ENCODE data around the gene FYCO1.

DNA sequence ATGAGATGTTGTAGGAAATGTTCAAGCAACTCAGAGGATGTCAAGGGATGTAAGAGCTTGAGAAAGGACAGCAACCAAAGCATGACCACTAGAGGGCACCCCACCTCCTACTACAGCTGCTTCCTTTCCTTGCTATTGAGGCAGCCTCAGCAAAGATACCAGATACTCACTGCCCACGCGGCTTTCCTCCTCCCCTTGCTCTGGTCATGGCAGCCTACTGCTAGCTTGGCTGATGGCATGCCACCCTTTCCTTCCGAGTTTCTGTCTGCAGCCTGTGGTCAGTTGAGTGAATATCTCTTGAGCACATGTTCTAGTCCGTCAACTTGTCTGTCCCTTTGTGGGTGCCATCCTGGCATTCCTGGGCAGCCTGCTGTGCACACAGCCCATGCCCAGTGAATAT lies 56.8 kb downstream of the FYCO1 start:
- no peak for TF ChIP-seq POLR2A (IDR thresholded peaks at IDR 0.05)
- TF ChIP-seq, protein P1, sequence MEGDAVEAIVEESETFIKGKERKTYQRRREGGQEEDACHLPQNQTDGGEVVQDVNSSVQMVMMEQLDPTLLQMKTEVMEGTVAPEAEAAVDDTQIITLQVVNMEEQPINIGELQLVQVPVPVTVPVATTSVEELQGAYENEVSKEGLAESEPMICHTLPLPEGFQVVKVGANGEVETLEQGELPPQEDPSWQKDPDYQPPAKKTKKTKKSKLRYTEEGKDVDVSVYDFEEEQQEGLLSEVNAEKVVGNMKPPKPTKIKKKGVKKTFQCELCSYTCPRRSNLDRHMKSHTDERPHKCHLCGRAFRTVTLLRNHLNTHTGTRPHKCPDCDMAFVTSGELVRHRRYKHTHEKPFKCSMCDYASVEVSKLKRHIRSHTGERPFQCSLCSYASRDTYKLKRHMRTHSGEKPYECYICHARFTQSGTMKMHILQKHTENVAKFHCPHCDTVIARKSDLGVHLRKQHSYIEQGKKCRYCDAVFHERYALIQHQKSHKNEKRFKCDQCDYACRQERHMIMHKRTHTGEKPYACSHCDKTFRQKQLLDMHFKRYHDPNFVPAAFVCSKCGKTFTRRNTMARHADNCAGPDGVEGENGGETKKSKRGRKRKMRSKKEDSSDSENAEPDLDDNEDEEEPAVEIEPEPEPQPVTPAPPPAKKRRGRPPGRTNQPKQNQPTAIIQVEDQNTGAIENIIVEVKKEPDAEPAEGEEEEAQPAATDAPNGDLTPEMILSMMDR (IDR thresholded peaks at IDR 0.05), result peak; percentile 82 to 93 (median 90)
- no peak for TF ChIP-seq POLR2AphosphoS5 (IDR thresholded peaks at IDR 0.05)
